GM21717 (cell line): ENCODE results near the gene TNFRSF6B.
"Not testable (repeated sequence)": the region's sequence is repeated elsewhere in the genome, so short reads cannot be mapped to it uniquely, and the experiment has no call there.

ENCODE experiments used
- ATAC-seq: cut with Tn5 transposase; IDR thresholded peaks from one replicate; pipeline ENCODE4 v1.9.1; 2021; ENCODE audit warnings: mild to moderate bottlenecking, moderate library complexity; ENCODE audit not compliant: unreplicated experiment

The TNFRSF6B gene

GRCh38 chr20:63706027-63706695 lies 9.7 kb downstream of the TNFRSF6B start:
- no peak for ATAC-seq

DNA sequence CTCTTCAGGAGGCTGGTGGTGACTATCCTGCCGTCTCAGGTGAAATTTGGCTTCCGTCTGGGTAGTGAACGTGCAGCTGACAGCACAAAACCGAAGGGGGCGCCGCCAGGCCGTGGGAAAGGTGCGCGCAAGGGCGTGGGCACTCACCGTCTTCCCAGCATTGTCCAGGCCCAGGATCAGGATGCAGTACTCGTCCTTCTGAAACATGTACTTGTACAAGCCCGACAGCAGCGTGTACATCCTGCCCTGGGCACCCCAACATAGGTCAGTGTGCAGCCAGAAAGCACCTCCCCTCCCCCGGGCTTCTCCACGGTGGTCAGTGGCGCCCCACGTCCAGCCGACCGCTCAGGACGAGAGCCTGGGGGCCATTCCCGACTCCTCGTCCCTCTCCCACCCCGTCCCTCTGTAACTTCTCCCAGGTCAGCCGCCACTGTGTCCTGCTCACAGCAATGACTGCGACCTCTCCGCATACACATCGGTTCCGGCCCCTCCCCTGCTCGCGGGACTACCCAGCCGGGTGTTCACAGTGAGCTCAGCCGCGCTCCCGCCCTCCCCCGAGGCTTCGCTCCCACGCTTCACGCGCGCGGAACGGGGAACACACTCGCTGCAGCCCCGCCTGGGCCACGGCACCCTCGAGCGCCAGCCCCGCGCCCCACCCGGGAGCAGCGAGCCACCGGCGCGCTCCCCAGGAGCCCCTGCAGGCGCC lies 10.6 kb downstream of the TNFRSF6B start:
- peak; percentile 23 for ATAC-seq

- peak; percentile 47 for ATAC-seq
Observed at GRCh38 chr20:63707558-63708300, 11.3 kb downstream of the TNFRSF6B start, which contains the start of the genes ARFRP1 and ZGPAT. ARFRP1 (minus strand) TSS chr20:63707976; CDS start chr20:63707091, 885 bp downstream. ZGPAT (plus strand) TSS chr20:63708039; CDS start chr20:63708581, 542 bp downstream.

DNA sequence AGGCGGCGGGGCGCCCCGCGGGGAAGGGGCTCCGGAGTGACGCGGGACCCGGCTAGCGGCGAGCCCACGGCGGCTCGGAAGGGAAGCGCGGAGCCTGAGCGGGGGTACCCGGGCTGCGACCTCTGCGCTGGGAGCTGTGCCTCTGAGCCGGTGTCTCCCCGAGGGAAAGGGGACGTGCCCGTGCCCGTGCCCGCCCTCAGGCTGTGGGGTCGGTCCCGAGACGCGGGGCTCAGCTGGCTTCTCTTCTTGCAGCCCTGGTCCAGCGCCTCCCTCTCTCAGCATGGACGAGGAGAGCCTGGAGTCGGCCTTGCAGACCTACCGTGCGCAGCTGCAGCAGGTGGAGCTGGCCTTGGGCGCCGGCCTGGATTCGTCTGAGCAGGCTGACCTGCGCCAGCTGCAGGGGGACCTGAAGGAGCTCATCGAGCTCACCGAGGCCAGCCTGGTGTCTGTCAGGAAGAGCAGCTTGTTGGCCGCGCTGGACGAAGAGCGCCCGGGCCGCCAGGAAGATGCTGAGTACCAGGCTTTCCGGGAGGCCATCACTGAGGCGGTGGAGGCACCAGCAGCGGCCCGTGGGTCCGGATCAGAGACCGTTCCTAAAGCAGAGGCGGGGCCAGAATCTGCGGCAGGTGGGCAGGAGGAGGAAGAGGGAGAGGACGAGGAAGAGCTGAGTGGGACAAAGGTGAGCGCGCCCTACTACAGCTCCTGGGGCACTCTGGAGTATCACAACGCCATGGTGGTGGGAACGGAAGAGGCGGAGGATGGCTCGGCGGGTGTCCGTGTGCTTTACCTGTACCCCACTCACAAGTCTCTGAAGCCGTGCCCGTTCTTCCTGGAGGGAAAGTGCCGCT lies 12.1 kb downstream of the TNFRSF6B start:
- peak; percentile 1 for ATAC-seq

GRCh38 chr20:63709149-63709527 lies 12.7 kb downstream of the TNFRSF6B start:
- ATAC-seq, result no peak

- no peak for ATAC-seq
Observed at GRCh38 chr20:63711085-63711645, 14.7 kb downstream of the TNFRSF6B start.

DNA sequence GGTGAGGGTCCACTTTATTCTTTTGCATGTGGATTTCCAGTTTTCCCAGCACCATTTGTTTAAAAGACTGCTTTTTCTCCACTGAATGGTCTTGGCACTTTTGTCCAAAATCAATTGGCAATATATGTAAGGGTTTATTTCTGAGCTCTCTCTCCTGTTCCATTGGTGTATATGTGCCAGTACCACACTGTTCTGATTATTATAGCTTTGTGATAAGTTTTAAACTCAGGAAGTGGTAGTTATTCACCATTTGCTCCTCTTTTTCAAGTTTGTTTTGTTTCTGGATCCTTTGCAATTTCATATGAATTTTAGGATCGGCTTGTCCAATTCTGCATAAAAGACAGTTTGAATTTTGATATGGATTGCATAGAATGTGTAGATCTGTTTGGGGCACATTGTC lies 15.7 kb downstream of the TNFRSF6B start:
- ATAC-seq, result no peak

DNA sequence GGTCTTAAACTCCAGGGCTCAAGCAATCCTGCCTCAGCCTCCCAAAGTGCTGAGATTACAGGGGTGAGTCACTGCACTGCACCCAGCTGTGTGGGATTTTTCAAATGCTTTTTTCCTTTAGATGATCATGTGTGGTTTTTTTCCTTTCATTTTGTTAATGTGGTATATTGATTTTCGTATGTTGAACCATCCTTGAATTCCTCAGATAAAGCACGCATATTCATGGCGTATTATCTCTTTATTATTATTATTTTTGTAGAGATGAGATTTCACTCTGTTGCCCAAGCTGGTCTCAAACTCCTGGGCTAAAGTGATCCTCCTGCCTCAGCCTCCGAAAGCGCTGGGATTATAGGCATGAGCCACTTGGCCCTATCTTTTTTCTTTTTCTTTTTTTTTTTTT lies 18.4 kb downstream of the TNFRSF6B start:
- ATAC-seq, result no peak

GRCh38 chr20:63718996-63719395 lies 22.5 kb downstream of the TNFRSF6B start:
- no peak for ATAC-seq

- not testable (repeated sequence) for ATAC-seq
Observed at GRCh38 chr20:63722967-63723622, 26.6 kb downstream of the TNFRSF6B start.

DNA sequence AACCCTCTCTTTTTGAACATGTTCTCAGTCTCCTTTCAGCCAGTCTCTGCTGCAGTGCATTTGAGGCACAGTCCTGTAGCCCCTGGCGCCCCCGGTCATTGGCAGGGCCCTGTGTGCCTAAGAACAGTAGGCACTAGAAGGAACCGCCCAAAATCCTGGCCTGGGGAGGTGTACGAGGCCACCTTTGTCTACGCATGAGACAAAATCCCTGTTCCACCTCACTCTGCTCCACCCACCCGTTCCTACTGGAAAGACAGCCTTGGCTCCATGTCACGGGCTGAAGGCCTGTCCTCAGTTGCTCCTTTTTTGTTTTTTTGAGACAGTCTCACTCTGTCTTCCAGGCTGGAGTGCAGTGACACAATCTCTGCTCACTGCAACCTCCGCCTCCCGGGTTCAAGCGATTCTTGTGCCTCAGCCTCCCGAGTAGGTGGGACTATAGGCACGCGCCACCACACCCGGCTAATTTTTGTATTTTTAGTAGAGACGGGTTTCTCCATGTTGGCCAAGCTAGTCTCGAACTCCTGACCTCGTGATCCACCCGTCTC lies 33.8 kb downstream of the TNFRSF6B start:
- ATAC-seq, result not testable (repeated sequence)

- ATAC-seq, result no peak
Observed at GRCh38 chr20:63731410-63731809, 35.0 kb downstream of the TNFRSF6B start.

DNA sequence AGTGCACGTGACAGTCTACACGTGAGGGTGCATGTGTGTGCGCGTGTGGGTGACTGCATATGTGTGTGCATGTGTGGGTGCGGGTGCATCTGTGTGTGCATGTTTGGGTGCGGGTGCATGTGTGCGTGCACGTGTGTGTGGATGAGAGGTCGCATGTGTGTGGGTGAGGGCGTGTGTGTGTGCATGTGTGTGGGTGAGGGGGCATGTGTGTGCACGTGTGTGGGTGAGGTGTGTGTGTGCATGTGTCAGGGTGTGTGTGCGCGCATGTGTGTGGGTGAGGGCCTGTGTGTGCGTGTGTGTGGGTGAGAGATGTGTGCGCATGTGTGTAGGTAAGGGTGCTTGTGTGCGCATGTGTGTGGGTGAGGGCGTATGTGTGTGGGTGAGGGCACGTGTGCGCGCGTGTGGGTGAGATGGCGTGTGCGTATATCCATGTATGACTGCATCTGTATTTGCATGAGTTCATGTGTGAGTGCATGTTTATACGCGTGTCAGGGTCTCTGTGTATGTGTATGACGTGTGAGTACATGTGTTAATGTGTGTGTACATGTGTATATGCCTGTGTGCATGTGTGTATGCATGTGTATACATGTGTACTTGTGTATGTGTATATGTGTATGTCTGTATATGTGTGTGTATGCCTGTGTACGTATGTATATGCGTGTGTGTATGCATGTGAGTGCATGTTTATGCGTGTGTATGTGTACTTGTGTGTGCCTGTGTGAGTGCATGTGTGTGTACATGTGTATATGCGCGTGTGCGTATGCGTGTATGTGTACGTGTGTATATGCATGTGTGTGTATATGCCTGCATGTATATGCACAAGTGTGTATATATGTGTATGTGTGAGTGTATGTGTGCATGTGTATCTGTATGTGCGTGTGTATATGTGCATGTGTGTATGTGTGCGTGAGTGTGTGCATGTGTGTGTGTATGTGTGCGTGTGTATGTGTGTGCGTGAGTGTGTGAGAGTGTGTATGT lies 36.0 kb downstream of the TNFRSF6B start:
- no peak for ATAC-seq

GRCh38 chr20:63733117-63733516 lies 36.7 kb downstream of the TNFRSF6B start:
- no peak for ATAC-seq

DNA sequence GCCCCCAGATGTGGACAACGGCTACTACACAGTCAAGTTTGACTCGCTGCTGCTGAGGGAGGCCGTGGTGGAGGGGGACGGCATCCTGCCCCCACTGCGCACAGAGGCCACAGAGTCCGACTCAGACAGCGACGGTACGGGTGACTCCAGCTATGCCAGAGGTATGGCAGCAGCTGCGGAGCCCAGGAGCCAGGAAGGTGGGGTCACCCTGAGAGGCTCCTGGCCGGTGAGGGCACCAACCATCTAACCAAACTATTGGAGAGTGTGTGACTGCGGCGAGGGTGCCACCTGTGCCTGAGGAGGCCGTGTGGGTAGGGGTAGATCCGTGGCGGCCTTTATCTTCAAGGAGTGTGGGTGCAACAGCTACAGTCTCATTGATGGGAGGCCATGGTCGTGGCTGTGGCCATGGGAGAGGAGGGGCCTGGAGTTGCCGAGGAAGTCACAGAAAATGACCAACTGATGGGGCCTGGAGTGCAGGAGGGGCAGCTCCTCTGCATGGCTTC lies 37.2 kb downstream of the TNFRSF6B start:
- ATAC-seq, result no peak

- ATAC-seq, result no peak
Observed at GRCh38 chr20:63734111-63734945, 37.9 kb downstream of the TNFRSF6B start.
